Body of pancreas (tissue), 4 donors: Measurements from ENCODE around the gene VDAC2. TPM values are rescaled to one million over a fixed set of nuclear protein-coding genes. Genes with fewer than 3 reads are reported as not detected.

Experiments
- ATAC-seq: fragments of 150-250 bp; one replicate; pipeline ENCODE4 v1.9.1; 2016
- DNase-seq, 4 donors: peaks; one replicate each; pipeline ENCODE4 v3.0.0-alpha.2; 2019
- H3K27ac ChIP-seq, 4 donors: fragments of 200-600 bp; sonication (generic); 1 replicate in 3 of 4; 2 replicates in 1 of 4; pipeline versions ENCODE4 v1.5.1 to v1.6.1; 2016 to 2019; ENCODE audit warnings: mild to moderate bottlenecking in 1 of 4, mixed read lengths in 1 of 4, moderate library complexity in 1 of 4
- H3K27me3 ChIP-seq, 2 donors: fragments of 200-600 bp; sonication (generic); one replicate each; pipeline ENCODE4 v1.6.0; 2016; ENCODE audit warnings: mild to moderate bottlenecking in 1 of 2
- H3K36me3 ChIP-seq, 2 donors: fragments of 200-600 bp; sonication (generic); replicated peaks in 1 of 2; 2 replicates each; pipeline ENCODE4 v1.5.1; 2016; ENCODE audit warnings: low read depth in 2 of 2; ENCODE audit not compliant: insufficient read depth in 1 of 2
- H3K4me1 ChIP-seq: fragments of 200-600 bp; sonication (generic); one replicate; pipeline ENCODE4 v1.6.0; 2016
- H3K4me3 ChIP-seq, 2 donors: fragments of 200-600 bp; sonication (generic); 1 replicate in 1 of 2; 2 replicates in 1 of 2; pipeline ENCODE4 v1.5.1; 2016 to 2019
- H3K9me3 ChIP-seq, 3 donors: fragments of 200-600 bp; sonication (generic); 1 replicate in 2 of 3; 2 replicates in 1 of 3; pipeline ENCODE4 v1.5.1; 2016
- CTCF ChIP-seq, 7 experiments: fragments of 450-650 bp in 4 of 7; fragments of 200-600 bp in 3 of 7; sonication (generic) in 3 of 7; IDR thresholded peaks; one replicate each; pipeline ENCODE4 v1.5.1; 2016 to 2019; ENCODE audit warnings: antibody characterized with exemption in 7 of 7
- POLR2A ChIP-seq, 3 donors: fragments of 450-650 bp; IDR thresholded peaks; one replicate each; pipeline ENCODE4 v1.6.1; 2016; ENCODE audit warnings: antibody characterized with exemption in 3 of 3, mild to moderate bottlenecking in 2 of 3
- WGBS, 2 donors: methylation state at CpG; one replicate each; pipeline ENCODE4 v1.1.5; 2017; 5-methylcytosine and 5-hydroxymethylcytosine counted together
- intact Hi-C: fragments of 100-400 bp; cut with DNase I; formaldehyde crosslinking; loops from one replicate; pipeline ENCODE4 v1.15.1; 2023
- total RNA-seq, 2 donors: library from RNA; depleted of rRNA; stranded (reverse); fragments of >200 nt; gene quantifications; one replicate each; pipeline ENCODE4 v1.1.0, GENCODE V29; 2016

VDAC2 gene
- total RNA-seq, 2 donors from 2014 or later, result 52.7 to 71.3 TPM

GRCh38 chr10:75209086-75209920 lies 1.3 kb upstream of the VDAC2 start:
- 75 to 76% methylated on average over 14 to 16 of the region's 16 CpGs for WGBS, 2 donors
- H3K4me1 ChIP-seq, result peaks cover 25% of the 10 kb centered on the region
- no peak for ATAC-seq
- no peak for DNase-seq
- H3K27me3 ChIP-seq, result no peaks in the 10 kb centered on the region
- peak overlapping the region; percentile 73 to 90 for H3K4me3 ChIP-seq
- H3K36me3 ChIP-seq, result peaks cover 0 to 7% of the 10 kb centered on the region in 2 donors
- intact Hi-C loops, result no loop called here
- peak overlapping the region; percentile 95 to 100 (median 99) for H3K27ac ChIP-seq
- H3K9me3 ChIP-seq, result no peaks in the 10 kb centered on the region
- no peak for TF ChIP-seq CTCF (IDR thresholded peaks at IDR 0.05)
- no peak for TF ChIP-seq POLR2A (IDR thresholded peaks at IDR 0.05)

DNA sequence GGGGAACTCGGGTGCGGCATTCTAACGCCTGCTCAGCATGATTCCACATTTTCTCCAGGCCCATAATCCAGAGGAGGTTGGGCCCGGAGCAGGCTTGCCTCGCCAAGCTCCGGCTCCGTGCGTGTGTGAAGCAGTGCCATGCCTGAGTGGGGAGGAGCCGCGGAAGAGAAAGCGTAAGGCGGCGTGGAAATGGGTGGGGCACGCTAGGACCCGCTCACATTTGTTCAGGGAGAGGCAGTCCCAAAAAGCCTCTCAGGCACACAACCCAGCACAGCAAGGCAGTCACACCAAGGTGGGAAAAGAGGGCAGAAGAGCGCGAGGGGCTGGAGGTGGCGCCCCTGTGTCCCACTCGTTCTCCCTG lies 695 bp upstream of the VDAC2 start:
- Histone ChIP-seq H3K27ac (peak overlapping the region; percentile 95 to 100 (median 99)), H3K9me3 (no peaks in the 10 kb centered on the region), H3K4me1 (peaks cover 25% of the 10 kb centered on the region), H3K36me3 (peaks cover 0 to 11% of the 10 kb centered on the region in 2 donors), H3K4me3 (peak overlapping the region; percentile 73 to 90), H3K27me3 (no peaks in the 10 kb centered on the region)
- intact Hi-C loops, result no loop called here
- 0% methylated on average over 18 to 19 of the region's 19 CpGs for WGBS, 2 donors
- DNase-seq, result peak; percentile 73 to 81 (median 75)
- peak; percentile 72 for ATAC-seq
- TF ChIP-seq CTCF (IDR thresholded peaks at IDR 0.05) (no peak), POLR2A (IDR thresholded peaks at IDR 0.05) (peak in 1 of 3 donors; percentile 3)

DNA sequence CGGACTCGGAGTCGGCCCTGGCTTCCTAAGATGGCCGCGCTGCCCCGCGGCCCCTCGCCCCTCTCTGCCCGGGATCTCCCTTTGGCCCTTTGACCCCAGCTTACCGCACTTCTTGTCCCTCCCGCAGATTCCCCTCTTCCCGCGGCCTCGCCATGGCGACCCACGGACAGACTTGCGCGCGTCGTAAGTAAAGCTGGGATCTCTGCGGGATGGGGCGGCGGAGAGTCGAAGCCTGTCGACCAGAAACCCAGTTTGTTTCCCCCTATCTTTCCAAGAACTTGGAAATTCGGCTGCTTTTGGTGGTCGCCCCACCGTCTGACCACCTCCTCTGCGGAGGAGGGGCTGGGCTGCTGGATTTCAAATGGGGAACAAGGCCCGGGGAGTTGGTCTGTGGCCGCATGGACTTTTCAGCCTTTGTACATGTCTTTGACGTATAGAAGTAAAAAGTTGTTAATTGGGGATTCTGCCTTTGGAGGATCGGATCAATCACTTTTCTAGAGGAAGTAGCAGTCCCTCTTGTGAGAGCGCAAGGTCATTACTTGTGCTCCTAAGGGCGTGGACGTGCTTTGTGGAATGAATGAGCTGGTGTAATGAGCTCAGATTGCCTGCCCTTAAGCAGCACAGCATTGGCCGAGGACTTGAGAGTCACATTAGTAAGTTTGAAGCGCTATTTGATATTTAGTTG lies 553 bp downstream of the VDAC2 start:
- TF ChIP-seq POLR2A (IDR thresholded peaks at IDR 0.05), result no peak
- TF ChIP-seq CTCF (IDR thresholded peaks at IDR 0.05), result no peak
- H3K4me1 ChIP-seq, result peaks cover 29% of the 10 kb centered on the region
- intact Hi-C loops, result no loop called here
- no peaks in the 10 kb centered on the region for H3K9me3 ChIP-seq
- ATAC-seq, result peak; percentile 37
- peak in 2 of 4 donors; percentile 31 to 36 for DNase-seq
- H3K27ac ChIP-seq, result peak overlapping the region; percentile 95 to 100 (median 99)
- 0% methylated on average over 25 to 35 of the region's 38 CpGs for WGBS, 2 donors
- peaks cover 0 to 13% of the 10 kb centered on the region in 2 donors for H3K36me3 ChIP-seq
- H3K4me3 ChIP-seq, result peak overlapping the region; percentile 73 to 90
- no peaks in the 10 kb centered on the region for H3K27me3 ChIP-seq

DNA sequence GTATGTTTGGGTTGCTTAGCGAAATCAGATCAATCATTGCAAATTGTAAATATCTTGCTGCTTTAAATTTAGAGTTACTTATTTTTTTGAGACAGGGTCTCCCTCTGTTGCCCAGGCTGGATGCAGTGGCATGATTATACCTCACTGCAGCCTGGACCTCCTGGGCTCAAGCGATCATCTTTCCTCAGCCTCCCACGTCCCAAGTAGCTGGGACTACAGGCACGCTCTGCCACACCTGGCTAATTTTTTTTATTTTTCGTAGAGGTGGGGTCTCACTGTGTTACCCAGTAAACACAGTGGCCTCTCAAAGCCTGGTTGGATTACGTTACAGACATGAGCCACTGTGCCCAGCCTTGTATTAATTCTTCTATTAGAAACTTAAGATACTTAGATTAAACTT lies 1.7 kb downstream of the VDAC2 start:
- 71 to 73% methylated on average over 6 of the region's 6 CpGs for WGBS, 2 donors
- ATAC-seq (no peak), DNase-seq (no peak)
- intact Hi-C loops, result no loop called here
- Histone ChIP-seq H3K9me3 (no peaks in the 10 kb centered on the region), H3K4me3 (no peak overlapping the region), H3K27me3 (no peaks in the 10 kb centered on the region), H3K27ac (no peak overlapping the region), H3K36me3 (peaks cover 0 to 13% of the 10 kb centered on the region in 2 donors), H3K4me1 (peaks cover 37% of the 10 kb centered on the region)
- TF ChIP-seq POLR2A (IDR thresholded peaks at IDR 0.05) (no peak), CTCF (IDR thresholded peaks at IDR 0.05) (no peak)
